ENCODE measurements around the gene SLC25A48. TPM values are rescaled to one million over a fixed set of nuclear protein-coding genes. Genes with fewer than 3 reads are reported as not detected.
"Not testable (repeated sequence)": the region's sequence is repeated elsewhere in the genome, so short reads cannot be mapped to it uniquely, and the experiment has no call there.

The SLC25A48 gene
- total RNA-seq, 1 donor from 2014 or later: not detected

- H3K4me3 ChIP-seq (ENCODE audit: low read depth, low read length): peak overlapping the region; percentile 52
- no peak for TF ChIP-seq CTCF (conservative IDR thresholded peaks at IDR 0.05; ENCODE audit: low read depth, low read length)
- DNase-seq (ENCODE audit: low read depth): peak; percentile 6
Observed at GRCh38 chr5:135833961-135834638, 363 bp upstream of the SLC25A48 start.

DNA sequence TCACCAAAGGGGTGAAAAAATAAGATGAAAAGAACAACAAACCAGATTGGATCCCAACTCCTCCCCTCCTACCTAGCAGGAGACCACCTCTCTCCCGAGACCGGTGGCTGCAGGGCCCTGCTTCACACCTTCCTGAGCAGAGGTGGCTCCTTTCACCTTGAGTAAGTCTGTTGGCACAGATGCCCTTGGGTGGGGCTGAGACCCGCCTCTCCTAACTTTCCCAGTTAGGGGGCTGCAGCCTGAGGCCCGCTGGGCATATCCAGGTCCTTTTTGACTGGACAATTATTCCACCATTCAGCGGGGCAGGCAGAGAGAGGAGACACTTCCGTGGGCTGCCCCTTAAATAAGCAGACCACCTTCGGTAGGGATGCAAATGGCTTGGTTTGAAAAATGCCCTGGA lies 1.3 kb downstream of the SLC25A48 start:
- no peak for TF ChIP-seq CTCF (conservative IDR thresholded peaks at IDR 0.05; ENCODE audit: low read depth, low read length)
- DNase-seq (ENCODE audit: low read depth): no peak
- no peak overlapping the region for H3K4me3 ChIP-seq (ENCODE audit: low read depth, low read length)

GRCh38 chr5:135838395-135838794 lies 3.9 kb downstream of the SLC25A48 start:
- DNase-seq (ENCODE audit: low read depth); H3K4me3 ChIP-seq (ENCODE audit: low read depth, low read length): not testable (repeated sequence)

GRCh38 chr5:135839566-135839965 lies 5.1 kb downstream of the SLC25A48 start:
- H3K4me3 ChIP-seq (ENCODE audit: low read depth, low read length): no peak overlapping the region
- no peak for TF ChIP-seq CTCF (conservative IDR thresholded peaks at IDR 0.05; ENCODE audit: low read depth, low read length)
- no peak for DNase-seq (ENCODE audit: low read depth)

GRCh38 chr5:135840959-135841358 lies 6.5 kb downstream of the SLC25A48 start:
- DNase-seq (ENCODE audit: low read depth): no peak
- H3K4me3 ChIP-seq (ENCODE audit: low read depth, low read length): no peak overlapping the region
- no peak for TF ChIP-seq CTCF (conservative IDR thresholded peaks at IDR 0.05; ENCODE audit: low read depth, low read length)

DNA sequence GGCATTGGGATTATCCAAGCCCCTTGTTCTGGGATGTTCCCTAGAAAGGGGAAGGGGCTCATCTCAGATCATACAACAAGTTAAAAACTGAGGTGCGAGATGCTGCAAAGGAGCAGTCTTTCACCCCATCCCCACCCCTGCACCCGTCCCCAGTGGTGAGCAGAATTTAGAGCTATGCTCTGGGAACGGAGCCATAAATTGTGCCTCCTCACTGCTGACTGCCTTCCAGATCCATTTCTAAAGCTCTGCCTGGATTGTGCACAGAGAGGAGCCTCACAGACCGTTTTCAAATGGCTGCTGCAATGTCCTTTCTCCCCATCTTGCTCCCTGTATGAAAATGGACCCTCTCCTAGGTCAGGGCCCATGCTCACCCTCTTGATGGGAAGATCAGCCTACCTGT lies 8.3 kb downstream of the SLC25A48 start:
- H3K4me3 ChIP-seq (ENCODE audit: low read depth, low read length): no peak overlapping the region
- no peak for TF ChIP-seq CTCF (conservative IDR thresholded peaks at IDR 0.05; ENCODE audit: low read depth, low read length)
- no peak for DNase-seq (ENCODE audit: low read depth)

DNA sequence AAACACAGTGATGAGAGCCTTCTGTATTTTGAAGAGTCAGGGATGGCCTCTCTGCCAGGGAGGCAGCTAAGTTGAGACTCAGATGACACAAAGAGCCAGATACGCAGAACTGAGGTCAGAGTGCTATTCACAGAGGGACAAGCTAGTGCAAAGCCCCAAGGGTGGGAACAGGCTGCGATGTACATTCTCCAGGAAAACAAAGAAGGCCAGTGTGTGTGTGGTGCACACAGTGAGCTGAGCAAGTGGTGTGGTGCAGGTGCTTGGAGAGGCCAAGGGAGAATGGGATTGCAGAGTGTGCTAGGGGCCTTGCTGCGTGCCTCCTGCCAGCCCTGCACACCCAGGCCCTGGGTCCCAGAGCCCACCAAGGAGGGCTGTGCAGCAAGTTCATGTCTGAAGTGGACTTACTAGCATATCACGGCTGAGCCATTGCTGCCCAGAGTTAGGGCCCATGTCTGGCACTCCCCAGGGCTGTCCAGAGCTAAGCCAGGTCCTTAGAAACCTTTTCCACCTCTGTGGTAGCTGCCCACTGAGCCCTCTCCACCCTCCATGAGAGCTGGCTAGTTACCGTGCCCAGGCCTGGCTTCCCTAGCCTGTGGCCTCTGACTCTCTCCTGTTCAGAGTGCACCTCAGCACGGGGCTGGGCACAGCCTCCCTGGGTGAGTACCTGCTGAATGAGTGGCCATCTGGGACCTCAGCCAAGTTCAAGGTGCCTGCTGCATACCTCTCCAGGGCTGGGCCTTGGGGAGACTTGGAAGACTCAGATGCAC lies 9.3 kb downstream of the SLC25A48 start:
- H3K4me3 ChIP-seq (ENCODE audit: low read depth, low read length): no peak overlapping the region
- TF ChIP-seq CTCF (conservative IDR thresholded peaks at IDR 0.05; ENCODE audit: low read depth, low read length): no peak
- DNase-seq (ENCODE audit: low read depth): no peak

Measured in epithelial cell of proximal tubule (primary cell).